ENCODE measurements around the gene LYPD5. TPM values are rescaled to one million over a fixed set of nuclear protein-coding genes. Genes with fewer than 3 reads are reported as not detected.

The LYPD5 gene
- total and polyA plus RNA-seq, 2 of the 13 experiments (the other 11 are each of a cell fraction or from before 2014, with no cell fraction given): not detected

DNA sequence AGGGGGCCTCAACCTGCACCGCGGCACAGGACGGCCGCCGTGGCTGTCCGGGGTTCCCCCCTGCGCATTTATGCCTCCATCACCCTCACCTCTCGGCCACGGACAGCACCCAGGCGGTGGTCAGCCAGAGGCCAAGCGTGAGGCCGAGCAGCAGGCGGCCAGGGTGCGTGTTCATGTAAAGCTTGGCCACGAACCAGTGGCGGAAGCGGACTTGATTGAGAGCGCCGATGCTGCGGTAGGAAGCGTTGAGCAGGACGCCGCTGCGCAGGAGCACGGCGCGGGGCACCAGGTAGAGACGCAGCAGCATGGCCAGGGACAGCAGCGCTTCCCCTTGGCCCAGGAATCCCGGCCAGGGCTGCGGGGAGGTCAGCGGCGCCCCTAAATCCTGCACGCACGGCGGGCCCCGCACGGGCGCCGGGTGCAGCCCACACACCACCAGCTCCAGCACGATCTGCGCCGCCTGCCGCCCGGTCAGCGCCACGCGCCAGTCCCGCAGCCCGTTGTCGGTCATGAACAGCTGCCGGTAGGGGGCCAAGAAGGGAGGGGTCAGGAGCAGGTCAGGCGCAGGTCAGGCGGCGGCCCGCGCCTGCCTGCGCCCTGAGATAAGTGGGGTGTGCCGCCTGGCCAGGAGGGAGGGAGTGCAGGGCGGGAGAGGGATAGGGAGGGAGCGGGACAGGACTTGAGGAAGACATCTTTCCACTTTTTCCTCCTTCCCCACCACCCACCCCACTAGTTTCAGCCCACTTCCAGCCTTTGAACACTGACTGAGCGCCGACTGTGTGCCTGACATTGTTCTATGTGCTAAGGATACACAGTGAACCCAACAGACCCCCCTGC is 27.9 kb downstream of the LYPD5 start (continued):
- TF ChIP-seq NFIB (CRISPR knock-in tag; IDR thresholded peaks at IDR 0.05; ENCODE audit: borderline replicate concordance): 0 out of 2 replicates have a peak, but pooled peaks have one; percentile 66
- 0 out of 4 replicates have a peak, but pooled peaks of 1 of the 2 experiments have one; percentile 54 for TF ChIP-seq KLF16 (CRISPR knock-in tag; IDR thresholded peaks at IDR 0.05)
- peak; percentile 54; the same call in 1 of the 2 replicates for TF ChIP-seq GATAD1 (CRISPR knock-in tag; IDR thresholded peaks at IDR 0.05)
- no peak for TF ChIP-seq RFXANK (CRISPR knock-in tag; IDR thresholded peaks at IDR 0.05)
- TF ChIP-seq, protein P1, sequence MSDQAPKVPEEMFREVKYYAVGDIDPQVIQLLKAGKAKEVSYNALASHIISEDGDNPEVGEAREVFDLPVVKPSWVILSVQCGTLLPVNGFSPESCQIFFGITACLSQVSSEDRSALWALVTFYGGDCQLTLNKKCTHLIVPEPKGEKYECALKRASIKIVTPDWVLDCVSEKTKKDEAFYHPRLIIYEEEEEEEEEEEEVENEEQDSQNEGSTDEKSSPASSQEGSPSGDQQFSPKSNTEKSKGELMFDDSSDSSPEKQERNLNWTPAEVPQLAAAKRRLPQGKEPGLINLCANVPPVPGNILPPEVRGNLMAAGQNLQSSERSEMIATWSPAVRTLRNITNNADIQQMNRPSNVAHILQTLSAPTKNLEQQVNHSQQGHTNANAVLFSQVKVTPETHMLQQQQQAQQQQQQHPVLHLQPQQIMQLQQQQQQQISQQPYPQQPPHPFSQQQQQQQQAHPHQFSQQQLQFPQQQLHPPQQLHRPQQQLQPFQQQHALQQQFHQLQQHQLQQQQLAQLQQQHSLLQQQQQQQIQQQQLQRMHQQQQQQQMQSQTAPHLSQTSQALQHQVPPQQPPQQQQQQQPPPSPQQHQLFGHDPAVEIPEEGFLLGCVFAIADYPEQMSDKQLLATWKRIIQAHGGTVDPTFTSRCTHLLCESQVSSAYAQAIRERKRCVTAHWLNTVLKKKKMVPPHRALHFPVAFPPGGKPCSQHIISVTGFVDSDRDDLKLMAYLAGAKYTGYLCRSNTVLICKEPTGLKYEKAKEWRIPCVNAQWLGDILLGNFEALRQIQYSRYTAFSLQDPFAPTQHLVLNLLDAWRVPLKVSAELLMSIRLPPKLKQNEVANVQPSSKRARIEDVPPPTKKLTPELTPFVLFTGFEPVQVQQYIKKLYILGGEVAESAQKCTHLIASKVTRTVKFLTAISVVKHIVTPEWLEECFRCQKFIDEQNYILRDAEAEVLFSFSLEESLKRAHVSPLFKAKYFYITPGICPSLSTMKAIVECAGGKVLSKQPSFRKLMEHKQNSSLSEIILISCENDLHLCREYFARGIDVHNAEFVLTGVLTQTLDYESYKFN (CRISPR knock-in tag; conservative IDR thresholded peaks at IDR 0.05): 0 out of 2 replicates have a peak, but pooled peaks have one; percentile 28
- TF ChIP-seq DMAP1 (CRISPR knock-in tag; IDR thresholded peaks at IDR 0.05): 0 out of 2 replicates have a peak, but pooled peaks have one; percentile 36
- TF ChIP-seq ZNF703 (CRISPR knock-in tag; IDR thresholded peaks at IDR 0.05; ENCODE audit: borderline replicate concordance): no peak
- TF ChIP-seq, protein P2, sequence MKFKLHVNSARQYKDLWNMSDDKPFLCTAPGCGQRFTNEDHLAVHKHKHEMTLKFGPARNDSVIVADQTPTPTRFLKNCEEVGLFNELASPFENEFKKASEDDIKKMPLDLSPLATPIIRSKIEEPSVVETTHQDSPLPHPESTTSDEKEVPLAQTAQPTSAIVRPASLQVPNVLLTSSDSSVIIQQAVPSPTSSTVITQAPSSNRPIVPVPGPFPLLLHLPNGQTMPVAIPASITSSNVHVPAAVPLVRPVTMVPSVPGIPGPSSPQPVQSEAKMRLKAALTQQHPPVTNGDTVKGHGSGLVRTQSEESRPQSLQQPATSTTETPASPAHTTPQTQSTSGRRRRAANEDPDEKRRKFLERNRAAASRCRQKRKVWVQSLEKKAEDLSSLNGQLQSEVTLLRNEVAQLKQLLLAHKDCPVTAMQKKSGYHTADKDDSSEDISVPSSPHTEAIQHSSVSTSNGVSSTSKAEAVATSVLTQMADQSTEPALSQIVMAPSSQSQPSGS (CRISPR knock-in tag; IDR thresholded peaks at IDR 0.05): 0 out of 2 replicates have a peak, but pooled peaks have one; percentile 30
- TF ChIP-seq, protein P3, sequence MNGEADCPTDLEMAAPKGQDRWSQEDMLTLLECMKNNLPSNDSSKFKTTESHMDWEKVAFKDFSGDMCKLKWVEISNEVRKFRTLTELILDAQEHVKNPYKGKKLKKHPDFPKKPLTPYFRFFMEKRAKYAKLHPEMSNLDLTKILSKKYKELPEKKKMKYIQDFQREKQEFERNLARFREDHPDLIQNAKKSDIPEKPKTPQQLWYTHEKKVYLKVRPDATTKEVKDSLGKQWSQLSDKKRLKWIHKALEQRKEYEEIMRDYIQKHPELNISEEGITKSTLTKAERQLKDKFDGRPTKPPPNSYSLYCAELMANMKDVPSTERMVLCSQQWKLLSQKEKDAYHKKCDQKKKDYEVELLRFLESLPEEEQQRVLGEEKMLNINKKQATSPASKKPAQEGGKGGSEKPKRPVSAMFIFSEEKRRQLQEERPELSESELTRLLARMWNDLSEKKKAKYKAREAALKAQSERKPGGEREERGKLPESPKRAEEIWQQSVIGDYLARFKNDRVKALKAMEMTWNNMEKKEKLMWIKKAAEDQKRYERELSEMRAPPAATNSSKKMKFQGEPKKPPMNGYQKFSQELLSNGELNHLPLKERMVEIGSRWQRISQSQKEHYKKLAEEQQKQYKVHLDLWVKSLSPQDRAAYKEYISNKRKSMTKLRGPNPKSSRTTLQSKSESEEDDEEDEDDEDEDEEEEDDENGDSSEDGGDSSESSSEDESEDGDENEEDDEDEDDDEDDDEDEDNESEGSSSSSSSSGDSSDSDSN (CRISPR knock-in tag; IDR thresholded peaks at IDR 0.05): peak; percentile 69
- no peak for TF ChIP-seq ZNF350 (CRISPR knock-in tag; IDR thresholded peaks at IDR 0.05; ENCODE audit: borderline replicate concordance, low read depth)
- no peak for TF ChIP-seq PHF8 (CRISPR knock-in tag; IDR thresholded peaks at IDR 0.05)
- TF ChIP-seq, protein P4, sequence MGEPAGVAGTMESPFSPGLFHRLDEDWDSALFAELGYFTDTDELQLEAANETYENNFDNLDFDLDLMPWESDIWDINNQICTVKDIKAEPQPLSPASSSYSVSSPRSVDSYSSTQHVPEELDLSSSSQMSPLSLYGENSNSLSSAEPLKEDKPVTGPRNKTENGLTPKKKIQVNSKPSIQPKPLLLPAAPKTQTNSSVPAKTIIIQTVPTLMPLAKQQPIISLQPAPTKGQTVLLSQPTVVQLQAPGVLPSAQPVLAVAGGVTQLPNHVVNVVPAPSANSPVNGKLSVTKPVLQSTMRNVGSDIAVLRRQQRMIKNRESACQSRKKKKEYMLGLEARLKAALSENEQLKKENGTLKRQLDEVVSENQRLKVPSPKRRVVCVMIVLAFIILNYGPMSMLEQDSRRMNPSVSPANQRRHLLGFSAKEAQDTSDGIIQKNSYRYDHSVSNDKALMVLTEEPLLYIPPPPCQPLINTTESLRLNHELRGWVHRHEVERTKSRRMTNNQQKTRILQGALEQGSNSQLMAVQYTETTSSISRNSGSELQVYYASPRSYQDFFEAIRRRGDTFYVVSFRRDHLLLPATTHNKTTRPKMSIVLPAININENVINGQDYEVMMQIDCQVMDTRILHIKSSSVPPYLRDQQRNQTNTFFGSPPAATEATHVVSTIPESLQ (CRISPR knock-in tag; conservative IDR thresholded peaks at IDR 0.05): no peak
- TF ChIP-seq SP4 (CRISPR knock-in tag; IDR thresholded peaks at IDR 0.05): 0 out of 2 replicates have a peak, but pooled peaks have one; percentile 21
- TF ChIP-seq GABPB1 (CRISPR knock-in tag; IDR thresholded peaks at IDR 0.05): peak; percentile 71; the same call in 1 of the 2 replicates
- TF ChIP-seq, protein P5, sequence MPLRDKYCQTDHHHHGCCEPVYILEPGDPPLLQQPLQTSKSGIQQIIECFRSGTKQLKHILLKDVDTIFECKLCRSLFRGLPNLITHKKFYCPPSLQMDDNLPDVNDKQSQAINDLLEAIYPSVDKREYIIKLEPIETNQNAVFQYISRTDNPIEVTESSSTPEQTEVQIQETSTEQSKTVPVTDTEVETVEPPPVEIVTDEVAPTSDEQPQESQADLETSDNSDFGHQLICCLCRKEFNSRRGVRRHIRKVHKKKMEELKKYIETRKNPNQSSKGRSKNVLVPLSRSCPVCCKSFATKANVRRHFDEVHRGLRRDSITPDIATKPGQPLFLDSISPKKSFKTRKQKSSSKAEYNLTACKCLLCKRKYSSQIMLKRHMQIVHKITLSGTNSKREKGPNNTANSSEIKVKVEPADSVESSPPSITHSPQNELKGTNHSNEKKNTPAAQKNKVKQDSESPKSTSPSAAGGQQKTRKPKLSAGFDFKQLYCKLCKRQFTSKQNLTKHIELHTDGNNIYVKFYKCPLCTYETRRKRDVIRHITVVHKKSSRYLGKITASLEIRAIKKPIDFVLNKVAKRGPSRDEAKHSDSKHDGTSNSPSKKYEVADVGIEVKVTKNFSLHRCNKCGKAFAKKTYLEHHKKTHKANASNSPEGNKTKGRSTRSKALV (CRISPR knock-in tag; IDR thresholded peaks at IDR 0.05): peak; percentile 20; the same call in 1 of the 2 replicates

Data from HepG2 (cell line).